Gastroesophageal sphincter (tissue), 4 donors: Measurements from ENCODE around the gene ETS1. TPM values are rescaled to one million over a fixed set of nuclear protein-coding genes. Genes with fewer than 3 reads are reported as not detected.

Experiments
- ATAC-seq: fragments of 150-250 bp; one replicate; pipeline ENCODE4 v1.9.1; 2016; ENCODE audit warnings: mild to moderate bottlenecking, moderate library complexity
- H3K27ac ChIP-seq, 4 donors: fragments of 200-600 bp; sonication (generic) in 3 of 4; 1 replicate in 3 of 4; 2 replicates in 1 of 4; pipeline ENCODE4 v1.5.1; 2016 to 2019
- H3K27me3 ChIP-seq: fragments of 200-600 bp; sonication (generic); one replicate; pipeline ENCODE4 v1.5.1; 2019
- H3K36me3 ChIP-seq, 2 donors: fragments of 200-600 bp; sonication (generic); one replicate each; pipeline ENCODE4 v1.5.1; 2019; ENCODE audit warnings: control low read depth in 1 of 2
- H3K4me1 ChIP-seq, 3 donors: fragments of 200-600 bp; sonication (generic); 1 replicate in 2 of 3; 2 replicates in 1 of 3; pipeline ENCODE4 v1.5.1; 2016 to 2019; ENCODE audit warnings: control low read depth in 2 of 3
- H3K4me3 ChIP-seq, 2 donors: fragments of 200-600 bp; sonication (generic); one replicate each; pipeline ENCODE4 v1.5.1; 2019; ENCODE audit warnings: mild to moderate bottlenecking in 1 of 2, moderate library complexity in 1 of 2
- H3K9me3 ChIP-seq, 3 donors: fragments of 200-600 bp; sonication (generic); one replicate each; pipeline ENCODE4 v1.5.1; 2017 to 2019; ENCODE audit warnings: control low read depth in 2 of 3
- EP300 ChIP-seq: sonication (generic); formaldehyde crosslinking; IDR thresholded peaks from one replicate; pipeline ENCODE4 v1.6.1; 2017; ENCODE audit warnings: antibody characterized with exemption, mild to moderate bottlenecking
- POLR2A ChIP-seq, 2 donors: fragments of 450-650 bp; IDR thresholded peaks; one replicate each; pipeline ENCODE4 v1.6.1; 2017; ENCODE audit warnings: antibody characterized with exemption in 2 of 2, mild to moderate bottlenecking in 2 of 2, moderate library complexity in 1 of 2
- POLR2AphosphoS5 ChIP-seq: sonication (generic); formaldehyde crosslinking; IDR thresholded peaks from one replicate; pipeline ENCODE4 v1.6.1; 2017; ENCODE audit warnings: antibody characterized with exemption
- WGBS, 2 donors: methylation state at CpG; one replicate each; pipeline ENCODE4 v1.1.5; 2018; ENCODE audit warnings: low coverage in 1 of 2; 5-methylcytosine and 5-hydroxymethylcytosine counted together
- total RNA-seq, 4 donors: library from RNA; depleted of rRNA; stranded (reverse); fragments of >200 nt; gene quantifications; one replicate each; pipeline ENCODE4 v1.1.0, GENCODE V29; 2016
- TF ChIP-seq, protein P1 (sequence below), 4 experiments: fragments of 200-600 bp in 2 of 4; fragments of 450-650 bp in 2 of 4; sonication (generic) in 1 of 4; IDR thresholded peaks; one replicate each; pipeline ENCODE4 v1.5.1; 2017 to 2019; ENCODE audit warnings: antibody characterized with exemption in 4 of 4, mild to moderate bottlenecking in 2 of 4, moderate library complexity in 2 of 4

Gene ETS1
- total RNA-seq, 4 donors from 2014 or later = 32.2 to 65.2 (median 51.0) TPM

DNA sequence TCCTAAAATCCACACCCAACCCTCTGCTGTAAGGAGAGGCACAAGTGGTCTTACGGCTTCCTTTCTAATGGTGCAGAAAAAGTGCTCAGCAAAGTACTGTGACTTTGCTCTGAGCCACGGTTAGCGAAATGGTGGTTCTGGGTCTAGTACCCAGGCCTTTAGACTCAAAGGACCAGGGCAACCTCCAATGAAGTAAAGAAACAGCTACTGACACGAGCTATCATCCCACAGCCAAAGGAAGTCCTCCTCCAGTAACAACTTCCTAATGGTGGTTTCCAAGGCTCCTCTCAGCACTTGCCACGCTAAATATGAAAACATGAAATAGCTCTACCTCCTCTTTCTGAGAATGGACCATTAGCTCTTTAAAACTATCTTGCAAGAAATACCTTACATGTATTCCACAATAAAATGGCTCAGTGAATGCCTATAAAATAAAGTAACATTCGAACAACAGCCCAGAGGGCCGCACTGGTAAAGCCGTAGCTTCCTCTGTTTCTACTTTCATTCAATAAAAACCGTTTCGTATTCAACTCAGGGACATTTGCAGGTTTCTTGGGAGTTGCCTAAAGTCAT lies 122.4 kb downstream of the ETS1 start:
- peaks cover 0 to 72% (median 30%) of the 10 kb centered on the region in 3 donors for H3K4me1 ChIP-seq
- no peak for ATAC-seq
- WGBS, 2 donors = 78 to 79% methylated on average over 9 to 10 of the region's 10 CpGs
- H3K4me3 ChIP-seq = no peak overlapping the region
- TF ChIP-seq, protein P1, sequence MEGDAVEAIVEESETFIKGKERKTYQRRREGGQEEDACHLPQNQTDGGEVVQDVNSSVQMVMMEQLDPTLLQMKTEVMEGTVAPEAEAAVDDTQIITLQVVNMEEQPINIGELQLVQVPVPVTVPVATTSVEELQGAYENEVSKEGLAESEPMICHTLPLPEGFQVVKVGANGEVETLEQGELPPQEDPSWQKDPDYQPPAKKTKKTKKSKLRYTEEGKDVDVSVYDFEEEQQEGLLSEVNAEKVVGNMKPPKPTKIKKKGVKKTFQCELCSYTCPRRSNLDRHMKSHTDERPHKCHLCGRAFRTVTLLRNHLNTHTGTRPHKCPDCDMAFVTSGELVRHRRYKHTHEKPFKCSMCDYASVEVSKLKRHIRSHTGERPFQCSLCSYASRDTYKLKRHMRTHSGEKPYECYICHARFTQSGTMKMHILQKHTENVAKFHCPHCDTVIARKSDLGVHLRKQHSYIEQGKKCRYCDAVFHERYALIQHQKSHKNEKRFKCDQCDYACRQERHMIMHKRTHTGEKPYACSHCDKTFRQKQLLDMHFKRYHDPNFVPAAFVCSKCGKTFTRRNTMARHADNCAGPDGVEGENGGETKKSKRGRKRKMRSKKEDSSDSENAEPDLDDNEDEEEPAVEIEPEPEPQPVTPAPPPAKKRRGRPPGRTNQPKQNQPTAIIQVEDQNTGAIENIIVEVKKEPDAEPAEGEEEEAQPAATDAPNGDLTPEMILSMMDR (IDR thresholded peaks at IDR 0.05) = no peak
- no peak for TF ChIP-seq POLR2A (IDR thresholded peaks at IDR 0.05)
- no peak for TF ChIP-seq EP300
- no peak for TF ChIP-seq POLR2AphosphoS5
- no peaks in the 10 kb centered on the region for H3K27me3 ChIP-seq
- no peaks in the 10 kb centered on the region for H3K9me3 ChIP-seq
- H3K27ac ChIP-seq = peak overlapping the region in 3 of 4 donors; percentile 53 to 75 (median 68)
- peaks cover 0 to 34% of the 10 kb centered on the region in 2 donors for H3K36me3 ChIP-seq

- Histone ChIP-seq H3K27ac (peak overlapping the region; percentile 18 to 75 (median 44)), H3K36me3 (peaks cover 0 to 36% of the 10 kb centered on the region in 2 donors), H3K4me1 (peaks cover 0 to 62% (median 30%) of the 10 kb centered on the region in 3 donors), H3K27me3 (no peaks in the 10 kb centered on the region), H3K4me3 (no peak overlapping the region), H3K9me3 (no peaks in the 10 kb centered on the region)
- 23 to 34% methylated on average over 3 of the region's 3 CpGs for WGBS, 2 donors
- no peak for ATAC-seq
- no peak for TF ChIP-seq POLR2AphosphoS5
- TF ChIP-seq, protein P1 (IDR thresholded peaks at IDR 0.05) = no peak
- TF ChIP-seq POLR2A (IDR thresholded peaks at IDR 0.05) = no peak
- no peak for TF ChIP-seq EP300
Observed at GRCh38 chr11:128463979-128464378, 123.4 kb downstream of the ETS1 start.

- ATAC-seq = peak; percentile 59
- 31 to 60% methylated on average over 2 to 8 of the region's 8 CpGs for WGBS, 2 donors
- H3K4me3 ChIP-seq = no peak overlapping the region
- H3K4me1 ChIP-seq = peaks cover 0 to 56% (median 26%) of the 10 kb centered on the region in 3 donors
- peak overlapping the region in 3 of 4 donors; percentile 43 to 75 (median 68) for H3K27ac ChIP-seq
- no peaks in the 10 kb centered on the region for H3K9me3 ChIP-seq
- no peaks in the 10 kb centered on the region for H3K27me3 ChIP-seq
- TF ChIP-seq, protein P1 (IDR thresholded peaks at IDR 0.05) = no peak
- no peak for TF ChIP-seq POLR2AphosphoS5
- no peak for TF ChIP-seq EP300
- TF ChIP-seq POLR2A (IDR thresholded peaks at IDR 0.05) = no peak
- peaks cover 0 to 36% of the 10 kb centered on the region in 2 donors for H3K36me3 ChIP-seq
Observed at GRCh38 chr11:128463371-128463829, 124.0 kb downstream of the ETS1 start.

GRCh38 chr11:128462922-128463321 lies 124.4 kb downstream of the ETS1 start:
- no peak overlapping the region for H3K4me3 ChIP-seq
- H3K36me3 ChIP-seq = peaks cover 0 to 40% of the 10 kb centered on the region in 2 donors
- TF ChIP-seq, protein P1 (IDR thresholded peaks at IDR 0.05) = no peak
- no peak for TF ChIP-seq EP300
- TF ChIP-seq POLR2A (IDR thresholded peaks at IDR 0.05) = no peak
- TF ChIP-seq POLR2AphosphoS5 = no peak
- no peaks in the 10 kb centered on the region for H3K27me3 ChIP-seq
- no peaks in the 10 kb centered on the region for H3K9me3 ChIP-seq
- ATAC-seq = no peak
- peaks cover 0 to 51% (median 21%) of the 10 kb centered on the region in 3 donors for H3K4me1 ChIP-seq
- peak overlapping the region in 3 of 4 donors; percentile 43 to 75 (median 68) for H3K27ac ChIP-seq
- 59 to 80% methylated on average over 1 to 3 of the region's 4 CpGs for WGBS, 2 donors

GRCh38 chr11:128462189-128462588 lies 125.2 kb downstream of the ETS1 start:
- Histone ChIP-seq H3K4me1 (peaks cover 0 to 44% (median 15%) of the 10 kb centered on the region in 3 donors), H3K36me3 (peaks cover 0 to 47% of the 10 kb centered on the region in 2 donors), H3K9me3 (no peaks in the 10 kb centered on the region), H3K27ac (peak overlapping the region in 1 of 4 donors; percentile 68), H3K4me3 (no peak overlapping the region), H3K27me3 (no peaks in the 10 kb centered on the region)
- TF ChIP-seq, protein P1 (IDR thresholded peaks at IDR 0.05) = no peak
- no peak for TF ChIP-seq POLR2A (IDR thresholded peaks at IDR 0.05)
- no peak for TF ChIP-seq EP300
- TF ChIP-seq POLR2AphosphoS5 = no peak
- 80 to 97% methylated on average over 1 to 13 of the region's 13 CpGs for WGBS, 2 donors
- ATAC-seq = no peak
